Naive thymus-derived CD4-positive, alpha-beta T cell (primary cell): ENCODE measurements around the gene H6PD. TPM values are rescaled to one million over a fixed set of nuclear protein-coding genes. Genes with fewer than 3 reads are reported as not detected.

Experiments used
- ATAC-seq: fragments of 150-1000 bp; cut with Tn5 transposase; 2 replicates; pipeline ENCODE4 v1.10.0; 2021; ENCODE audit warnings: mild to moderate bottlenecking, moderate library complexity
- CTCF ChIA-PET: fragments of 350-600 bp; sonication (Branson Sonifier 250); formaldehyde crosslinking; loops from one replicate; lab custom pipeline; 2021; ENCODE audit warnings: antibody characterized with exemption; lab: Charles Lee
- POLR2A ChIA-PET: fragments of 350-600 bp; sonication (Branson Sonifier 250); formaldehyde crosslinking; loops from one replicate; lab custom pipeline; 2021; ENCODE audit warnings: antibody characterized with exemption, inconsistent platforms; lab: Charles Lee
- DNase-seq, 9 donors: peaks; one replicate each; pipeline versions ENCODE4 v3.0.0 to v3.0.0-alpha.2; 2020 to 2022; ENCODE audit warnings: mixed read lengths in 1 of 9
- H3K27ac ChIP-seq: one replicate; pipeline ENCODE4 v1.7.0; 2013; ENCODE audit warnings: mild to moderate bottlenecking, low read depth, low read length, moderate library complexity
- H3K27me3 ChIP-seq, 2 donors: one replicate each; pipeline ENCODE4 v1.7.0; 2013; ENCODE audit warnings: low read length in 2 of 2, mild to moderate bottlenecking in 2 of 2, moderate library complexity in 2 of 2; ENCODE audit not compliant: control insufficient read depth in 2 of 2, insufficient read depth in 2 of 2
- H3K36me3 ChIP-seq, 3 experiments: 1 replicate in 2 of 3; 2 replicates in 1 of 3; pipeline ENCODE4 v1.7.0; 2013; ENCODE audit warnings: low read length in 3 of 3, mild to moderate bottlenecking in 3 of 3, moderate library complexity in 1 of 3; ENCODE audit not compliant: insufficient read depth in 3 of 3, control insufficient read depth in 2 of 3
- H3K4me1 ChIP-seq, 2 donors: one replicate each; pipeline ENCODE4 v1.7.0; 2013; ENCODE audit warnings: low read length in 2 of 2, mild to moderate bottlenecking in 2 of 2, moderate library complexity in 1 of 2; ENCODE audit not compliant: control insufficient read depth in 2 of 2, insufficient read depth in 2 of 2
- H3K4me3 ChIP-seq: 2 replicates; pipeline ENCODE4 v1.7.0; 2013; ENCODE audit warnings: mild to moderate bottlenecking, low read length
- H3K9me3 ChIP-seq, 3 experiments: 1 replicate in 2 of 3; 2 replicates in 1 of 3; pipeline ENCODE4 v1.7.0; 2013; ENCODE audit warnings: low read length in 3 of 3; ENCODE audit not compliant: control insufficient read depth in 2 of 3
- H3K27ac Mint-ChIP-seq, 9 donors: one replicate each; pipeline ENCODE4 v1.8.0; 2020 to 2022; ENCODE audit warnings: mixed read lengths in 9 of 9, mild to moderate bottlenecking in 8 of 9, moderate library complexity in 5 of 9, inconsistent platforms in 2 of 9
- H3K27me3 Mint-ChIP-seq, 5 donors: one replicate each; pipeline ENCODE4 v1.8.0; 2021 to 2022; ENCODE audit warnings: mixed read lengths in 5 of 5, mild to moderate bottlenecking in 1 of 5
- H3K36me3 Mint-ChIP-seq, 5 donors: one replicate each; pipeline ENCODE4 v1.8.0; 2020 to 2022; ENCODE audit warnings: mixed read lengths in 5 of 5, mild to moderate bottlenecking in 3 of 5, inconsistent platforms in 1 of 5
- H3K4me1 Mint-ChIP-seq, 7 donors: one replicate each; pipeline ENCODE4 v1.8.0; 2020 to 2022; ENCODE audit warnings: mixed read lengths in 7 of 7, mild to moderate bottlenecking in 3 of 7, inconsistent platforms in 1 of 7
- H3K4me3 Mint-ChIP-seq, 10 donors: one replicate each; pipeline ENCODE4 v1.8.0; 2020 to 2022; ENCODE audit warnings: mild to moderate bottlenecking in 10 of 10, mixed read lengths in 10 of 10, moderate library complexity in 6 of 10, inconsistent platforms in 2 of 10
- H3K9me3 Mint-ChIP-seq, 11 donors: one replicate each; pipeline ENCODE4 v1.8.0; 2020 to 2022; ENCODE audit warnings: mixed read lengths in 11 of 11, mild to moderate bottlenecking in 4 of 11, inconsistent platforms in 1 of 11, moderate library complexity in 1 of 11
- intact Hi-C, 2 donors: fragments of 100-400 bp; cut with micrococcal nuclease; formaldehyde crosslinking; loops; one replicate each; pipeline ENCODE4 v1.15.1; 2023
- polyA plus RNA-seq, 2 donors: library from polyadenylated mRNA; unstranded; fragments of 300-500 nt; fragmentation: Illumina TruSeq; gene quantifications; one replicate each; pipeline ENCODE4 v1.2.3, GENCODE V29; 2021
- total RNA-seq, 6 experiments: library from RNA in 5 of 6; stranded (reverse) in 5 of 6; gene quantifications; 1 replicate in 5 of 6; 2 replicates in 1 of 6; pipeline ENCODE4 v1.2.3 and lab custom pipeline; 2021 to 2026

H6PD gene
- total and polyA plus RNA-seq, 7 experiments from 2014 or later, result 12.1 to 27.6 (median 19.3) TPM

GRCh38 chr1:9213956-9214355 lies 20.6 kb upstream of the H6PD start:
- Mint-ChIP-seq H3K9me3 (peaks cover 0 to 2% (median 0%) of the 10 kb centered on the region in 11 donors), H3K4me1 (peaks cover 0 to 2% (median 0%) of the 10 kb centered on the region in 7 donors), H3K27me3 (peaks cover 5 to 26% (median 9%) of the 10 kb centered on the region in 5 donors), H3K27ac (no peak overlapping the region), H3K4me3 (no peak overlapping the region), H3K36me3 (peaks cover 0 to 2% (median 0%) of the 10 kb centered on the region in 5 donors)
- intact Hi-C loops, result no loop called here
- ATAC-seq, result no peak
- H3K4me1 ChIP-seq, result no peaks in the 10 kb centered on the region
- H3K27me3 ChIP-seq, result no peaks in the 10 kb centered on the region
- H3K27ac ChIP-seq, result no peak overlapping the region
- no peaks in the 10 kb centered on the region for H3K36me3 ChIP-seq
- DNase-seq, result no peak
- no peak overlapping the region for H3K4me3 ChIP-seq
- no peaks in the 10 kb centered on the region for H3K9me3 ChIP-seq
- CTCF ChIA-PET, result no interaction called here
- POLR2A ChIA-PET, result no interaction called here

- Mint-ChIP-seq H3K27ac (peak overlapping the region in 1 of 9 donors; percentile 46), H3K9me3 (peaks cover 0 to 2% (median 0%) of the 10 kb centered on the region in 11 donors), H3K36me3 (peaks cover 0 to 2% (median 0%) of the 10 kb centered on the region in 5 donors), H3K4me1 (peaks cover 0 to 2% (median 0%) of the 10 kb centered on the region in 7 donors), H3K4me3 (no peak overlapping the region), H3K27me3 (peaks cover 0 to 6% (median 0%) of the 10 kb centered on the region in 5 donors)
- DNase-seq, result no peak
- ChIA-PET CTCF (no interaction called here), POLR2A (no interaction called here)
- H3K4me3 ChIP-seq, result no peak overlapping the region
- H3K27ac ChIP-seq, result no peak overlapping the region
- intact Hi-C loops, result no loop called here
- no peak for ATAC-seq
- no peaks in the 10 kb centered on the region for H3K4me1 ChIP-seq
- no peaks in the 10 kb centered on the region for H3K27me3 ChIP-seq
- no peaks in the 10 kb centered on the region for H3K9me3 ChIP-seq
- no peaks in the 10 kb centered on the region for H3K36me3 ChIP-seq
Measured at GRCh38 chr1:9218917-9219316, 15.7 kb upstream of the H6PD start.

- CTCF ChIA-PET, result no interaction called here
- Histone ChIP-seq H3K36me3 (no peaks in the 10 kb centered on the region), H3K27me3 (no peaks in the 10 kb centered on the region), H3K9me3 (no peaks in the 10 kb centered on the region), H3K4me3 (no peak overlapping the region), H3K4me1 (no peaks in the 10 kb centered on the region), H3K27ac (no peak overlapping the region)
- Mint-ChIP-seq H3K36me3 (peaks cover 0 to 2% (median 0%) of the 10 kb centered on the region in 5 donors), H3K27ac (peak overlapping the region in 2 of 9 donors; percentile 18 to 34), H3K9me3 (peaks cover 0 to 2% (median 0%) of the 10 kb centered on the region in 11 donors), H3K4me1 (peaks cover 0 to 2% (median 0%) of the 10 kb centered on the region in 7 donors), H3K27me3 (peaks cover 0 to 14% (median 0%) of the 10 kb centered on the region in 5 donors), H3K4me3 (no peak overlapping the region)
- intact Hi-C loops, result no loop called here
- ATAC-seq (no peak), DNase-seq (no peak)
- POLR2A ChIA-PET, result no interaction called here
Measured at GRCh38 chr1:9222846-9223625, 11.5 kb upstream of the H6PD start.

- no peak for ATAC-seq
- no peaks in the 10 kb centered on the region for H3K27me3 ChIP-seq
- no peak for DNase-seq
- H3K36me3 Mint-ChIP-seq, result no peaks in the 10 kb centered on the region
- no peak overlapping the region for H3K27ac Mint-ChIP-seq
- no peaks in the 10 kb centered on the region for H3K9me3 ChIP-seq
- H3K36me3 ChIP-seq, result no peaks in the 10 kb centered on the region
- CTCF ChIA-PET, result interaction anchor here (0.5 kb wide), 1 partner anchor 1064 kb away, joined by 4 read pairs; no protein-coding TSS in a partner anchor
- no peaks in the 10 kb centered on the region for H3K9me3 Mint-ChIP-seq
- no peak overlapping the region for H3K27ac ChIP-seq
- no peak overlapping the region for H3K4me3 Mint-ChIP-seq
- no peak overlapping the region for H3K4me3 ChIP-seq
- H3K4me1 ChIP-seq, result no peaks in the 10 kb centered on the region
- intact Hi-C loops, result no loop called here
- POLR2A ChIA-PET, result no interaction called here
- peaks cover 0 to 12% (median 0%) of the 10 kb centered on the region in 5 donors for H3K27me3 Mint-ChIP-seq
- peaks cover 0 to 2% (median 0%) of the 10 kb centered on the region in 7 donors for H3K4me1 Mint-ChIP-seq
Measured at GRCh38 chr1:9224664-9225410, 9.7 kb upstream of the H6PD start.

- intact Hi-C loops, result no loop called here
- Mint-ChIP-seq H3K27ac (no peak overlapping the region), H3K4me3 (no peak overlapping the region), H3K27me3 (peaks cover 0 to 12% (median 0%) of the 10 kb centered on the region in 5 donors), H3K4me1 (peaks cover 0 to 2% (median 0%) of the 10 kb centered on the region in 7 donors), H3K9me3 (no peaks in the 10 kb centered on the region), H3K36me3 (no peaks in the 10 kb centered on the region)
- Histone ChIP-seq H3K27ac (no peak overlapping the region), H3K4me3 (no peak overlapping the region), H3K36me3 (no peaks in the 10 kb centered on the region), H3K27me3 (no peaks in the 10 kb centered on the region), H3K9me3 (no peaks in the 10 kb centered on the region), H3K4me1 (no peaks in the 10 kb centered on the region)
- POLR2A ChIA-PET, result no interaction called here
- ATAC-seq (no peak), DNase-seq (no peak)
- CTCF ChIA-PET, result interaction anchor here (0.5 kb wide), 1 partner anchor 1065 kb away, joined by 4 read pairs; no protein-coding TSS in a partner anchor
Measured at GRCh38 chr1:9225411-9225785, 9.2 kb upstream of the H6PD start.

- H3K27me3 ChIP-seq, result no peaks in the 10 kb centered on the region
- Mint-ChIP-seq H3K4me3 (no peak overlapping the region), H3K36me3 (no peaks in the 10 kb centered on the region), H3K27ac (peak overlapping the region in 1 of 9 donors; percentile 78), H3K9me3 (no peaks in the 10 kb centered on the region), H3K27me3 (peaks cover 0 to 8% (median 0%) of the 10 kb centered on the region in 5 donors), H3K4me1 (peaks cover 0 to 5% (median 0%) of the 10 kb centered on the region in 7 donors)
- no peaks in the 10 kb centered on the region for H3K9me3 ChIP-seq
- no peak overlapping the region for H3K27ac ChIP-seq
- ChIA-PET POLR2A (no interaction called here), CTCF (no interaction called here)
- no peak overlapping the region for H3K4me3 ChIP-seq
- no peaks in the 10 kb centered on the region for H3K4me1 ChIP-seq
- intact Hi-C loops, result no loop called here
- DNase-seq (no peak), ATAC-seq (no peak)
- no peaks in the 10 kb centered on the region for H3K36me3 ChIP-seq
Measured at GRCh38 chr1:9228609-9229008, 6.0 kb upstream of the H6PD start.
